CD14-positive monocyte (primary cell): ENCODE data around the gene IL1RAPL1. TPM values are rescaled to one million over a fixed set of nuclear protein-coding genes. Genes with fewer than 3 reads are reported as not detected.

Experiments
- DNase-seq, 3 donors: peaks; one replicate each; pipeline ENCODE4 v3.0.0-alpha.2; 2011 to 2022
- H2AFZ ChIP-seq: 2 replicates; pipeline ENCODE4 v1.6.0; 2012; ENCODE audit warnings: mild to moderate bottlenecking, low read depth, low read length, inconsistent platforms; ENCODE audit not compliant: insufficient read depth, poor library complexity, severe bottlenecking
- H3K27ac ChIP-seq, 2 donors: 1 replicate in 1 of 2; 2 replicates in 1 of 2; pipeline ENCODE4 v1.5.1; 2012 to 2013; ENCODE audit warnings: low read length in 2 of 2, control low read depth in 1 of 2, inconsistent platforms in 1 of 2, low read depth in 1 of 2, mild to moderate bottlenecking in 1 of 2
- H3K27me3 ChIP-seq, 2 donors: one replicate each; pipeline versions ENCODE4 v1.6.0 to v1.6.1; 2011 to 2013; ENCODE audit warnings: low read length in 2 of 2; ENCODE audit not compliant: control insufficient read depth in 2 of 2, insufficient read depth in 2 of 2
- H3K36me3 ChIP-seq, 2 donors: replicated peaks in 1 of 2; 1 replicate in 1 of 2; 2 replicates in 1 of 2; pipeline versions ENCODE4 v1.5.1 to v1.6.1; 2012 to 2013; ENCODE audit warnings: low read length in 2 of 2, control low read depth in 1 of 2, inconsistent platforms in 1 of 2, mild to moderate bottlenecking in 1 of 2; ENCODE audit not compliant: insufficient read depth in 2 of 2, control insufficient read depth in 1 of 2
- H3K4me1 ChIP-seq, 2 donors: 1 replicate in 1 of 2; 2 replicates in 1 of 2; pipeline versions ENCODE4 v1.5.1 to v1.6.1; 2012 to 2013; ENCODE audit warnings: low read length in 2 of 2, control low read depth in 1 of 2, inconsistent platforms in 1 of 2, mild to moderate bottlenecking in 1 of 2, moderate library complexity in 1 of 2; ENCODE audit not compliant: insufficient read depth in 2 of 2, control insufficient read depth in 1 of 2
- H3K4me2 ChIP-seq: replicated peaks from 2 replicates; pipeline ENCODE3; 2012; ENCODE audit warnings: low read length, moderate library complexity, mild to moderate bottlenecking; ENCODE audit not compliant: poor library complexity, severe bottlenecking; ENCODE audit errors: extremely low read depth
- H3K4me3 ChIP-seq, 3 experiments: fragments of 200-600 bp in 1 of 3; sonication (generic) in 1 of 3; replicated peaks in 1 of 3; 1 replicate in 2 of 3; 2 replicates in 1 of 3; pipeline ENCODE4 v1.5.1; 2011 to 2013; ENCODE audit warnings: low read length in 3 of 3, mild to moderate bottlenecking in 3 of 3, control low read depth in 2 of 3, low read depth in 2 of 3, inconsistent platforms in 1 of 3, moderate library complexity in 1 of 3
- H3K79me2 ChIP-seq: 2 replicates; pipeline ENCODE4 v1.6.0; 2012; ENCODE audit warnings: mild to moderate bottlenecking, control low read depth, inconsistent platforms, low read length, moderate library complexity; ENCODE audit not compliant: insufficient read depth
- H3K9ac ChIP-seq: 2 replicates; pipeline ENCODE4 v1.6.0; 2017; ENCODE audit warnings: low read length, mild to moderate bottlenecking; ENCODE audit not compliant: insufficient read depth, poor library complexity, severe bottlenecking
- H3K9me3 ChIP-seq, 2 donors: replicated peaks in 1 of 2; 1 replicate in 1 of 2; 2 replicates in 1 of 2; pipeline versions ENCODE4 v1.5.1 to v1.6.1; 2012 to 2013; ENCODE audit warnings: low read length in 2 of 2, control low read depth in 1 of 2; ENCODE audit not compliant: control insufficient read depth in 1 of 2, insufficient read depth in 1 of 2
- H4K20me1 ChIP-seq: 2 replicates; pipeline ENCODE4 v1.6.0; 2012; ENCODE audit warnings: mild to moderate bottlenecking, low read length, control low read depth, moderate library complexity; ENCODE audit not compliant: insufficient read depth
- H3K27ac Mint-ChIP-seq, 7 donors: one replicate each; pipeline ENCODE4 v1.8.0; 2020; ENCODE audit warnings: mild to moderate bottlenecking in 7 of 7, mixed read lengths in 7 of 7, moderate library complexity in 6 of 7, inconsistent platforms in 2 of 7
- H3K27me3 Mint-ChIP-seq, 3 donors: one replicate each; pipeline ENCODE4 v1.8.0; 2021 to 2022; ENCODE audit warnings: low read depth in 3 of 3, mild to moderate bottlenecking in 3 of 3, mixed read lengths in 3 of 3, moderate library complexity in 3 of 3, inconsistent platforms in 1 of 3
- H3K36me3 Mint-ChIP-seq, 2 donors: one replicate each; pipeline ENCODE4 v1.8.0; 2020; ENCODE audit warnings: mixed read lengths in 2 of 2, inconsistent platforms in 1 of 2, mild to moderate bottlenecking in 1 of 2
- H3K4me1 Mint-ChIP-seq: one replicate; pipeline ENCODE4 v1.8.0; 2020; ENCODE audit warnings: mild to moderate bottlenecking, mixed read lengths
- H3K4me3 Mint-ChIP-seq, 2 donors: one replicate each; pipeline ENCODE4 v1.8.0; 2020; ENCODE audit warnings: mild to moderate bottlenecking in 2 of 2, mixed read lengths in 2 of 2, moderate library complexity in 1 of 2
- H3K9me3 Mint-ChIP-seq, 7 donors: one replicate each; pipeline ENCODE4 v1.8.0; 2020 to 2022; ENCODE audit warnings: mixed read lengths in 7 of 7, mild to moderate bottlenecking in 6 of 7, moderate library complexity in 6 of 7, inconsistent platforms in 2 of 7
- CTCF ChIP-seq: fragments of 200-600 bp; IDR thresholded peaks from one replicate; pipeline ENCODE4 v1.8.0; 2022; ENCODE audit warnings: antibody characterized with exemption, mild to moderate bottlenecking
- WGBS: methylation state at CpG from one replicate; pipeline ENCODE4 v1.1.5; 2013; ENCODE audit warnings: missing lambda C conversion rate; ENCODE audit not compliant: insufficient coverage; 5-methylcytosine and 5-hydroxymethylcytosine counted together
- intact Hi-C, 2 donors: fragments of 100-400 bp; cut with micrococcal nuclease; formaldehyde crosslinking; loops; one replicate each; pipeline versions ENCODE4 v1.15.0 to v1.15.1; 2023
- polyA plus RNA-seq, 3 donors: library from polyadenylated mRNA; depleted of rRNA in 1 of 3; unstranded in 2 of 3; stranded (reverse) in 1 of 3; fragments of 300-500 nt in 2 of 3; fragments of >200 nt in 1 of 3; fragmentation: Illumina TruSeq in 2 of 3; gene quantifications; 1 replicate in 2 of 3; 2 replicates in 1 of 3; pipeline ENCODE4 v1.2.3, GENCODE V29; 2012 to 2021

Gene IL1RAPL1
- polyA plus RNA-seq, 3 donors = not detected

GRCh38 chrX:29542152-29542551 is 954.9 kb downstream of the IL1RAPL1 start:
- Histone ChIP-seq H3K4me3 (no peak overlapping the region), H3K36me3 (no peaks in the 10 kb centered on the region), H4K20me1 (no peaks in the 10 kb centered on the region), H2AFZ (no peak overlapping the region), H3K4me2 (no peak overlapping the region), H3K27me3 (no peaks in the 10 kb centered on the region), H3K27ac (no peak overlapping the region), H3K9ac (no peak overlapping the region), H3K4me1 (no peaks in the 10 kb centered on the region), H3K9me3 (no peaks in the 10 kb centered on the region), H3K79me2 (no peaks in the 10 kb centered on the region)
- no peaks in the 10 kb centered on the region for H3K4me1 Mint-ChIP-seq
- no CpG with 5 or more reads among the region's 1 CpG for WGBS
- H3K27ac Mint-ChIP-seq = no peak overlapping the region
- no peak for DNase-seq
- peaks cover 0 to 3% (median 0%) of the 10 kb centered on the region in 7 donors for H3K9me3 Mint-ChIP-seq
- no peaks in the 10 kb centered on the region for H3K36me3 Mint-ChIP-seq
- TF ChIP-seq CTCF = no peak
- intact Hi-C loops = no loop called here
- H3K27me3 Mint-ChIP-seq = peaks cover 0 to 2% (median 0%) of the 10 kb centered on the region in 3 donors
- no peak overlapping the region for H3K4me3 Mint-ChIP-seq

- DNase-seq = no peak
- no peak overlapping the region for H3K27ac Mint-ChIP-seq
- H3K4me3 Mint-ChIP-seq = no peak overlapping the region
- no peaks in the 10 kb centered on the region for H3K27me3 ChIP-seq
- no peak for TF ChIP-seq CTCF
- H3K36me3 Mint-ChIP-seq = no peaks in the 10 kb centered on the region
- H3K4me3 ChIP-seq = no peak overlapping the region
- no peaks in the 10 kb centered on the region for H3K79me2 ChIP-seq
- H3K27me3 Mint-ChIP-seq = no peaks in the 10 kb centered on the region
- H3K9ac ChIP-seq = no peak overlapping the region
- no peak overlapping the region for H3K27ac ChIP-seq
- no peaks in the 10 kb centered on the region for H3K4me1 ChIP-seq
- no peaks in the 10 kb centered on the region for H3K9me3 ChIP-seq
- H2AFZ ChIP-seq = no peak overlapping the region
- H3K36me3 ChIP-seq = no peaks in the 10 kb centered on the region
- intact Hi-C loops = no loop called here
- WGBS = no CpG with 5 or more reads among the region's 2 CpGs
- H3K4me2 ChIP-seq = no peak overlapping the region
- H3K9me3 Mint-ChIP-seq = peaks cover 0 to 4% (median 0%) of the 10 kb centered on the region in 7 donors
- H4K20me1 ChIP-seq = no peaks in the 10 kb centered on the region
- H3K4me1 Mint-ChIP-seq = no peaks in the 10 kb centered on the region
These were observed 958.6 kb downstream of the IL1RAPL1 start for GRCh38 chrX:29545878-29546277.
